Gastrocnemius medialis (tissue), 4 donors: Measurements from ENCODE around the gene GALNT9. TPM values are rescaled to one million over a fixed set of nuclear protein-coding genes. Genes with fewer than 3 reads are reported as not detected.
A peak's percentile ranks its signal among the peaks of the same experiment; 100 is the strongest.

Experiments used
- ATAC-seq, 2 donors: fragments of 150-250 bp; one replicate each; pipeline ENCODE4 v1.9.1; 2016
- DNase-seq, 2 donors: peaks; one replicate each; pipeline ENCODE4 v3.0.0-alpha.2; 2019
- H3K27ac ChIP-seq, 4 donors: fragments of 200-600 bp; sonication (generic); 1 replicate in 1 of 4; 2 replicates in 3 of 4; pipeline ENCODE4 v1.5.1; 2016 to 2018; ENCODE audit warnings: mild to moderate bottlenecking in 2 of 4, moderate library complexity in 1 of 4
- H3K27me3 ChIP-seq, 3 donors: fragments of 200-600 bp; sonication (generic) in 2 of 3; 1 replicate in 1 of 3; 2 replicates in 2 of 3; pipeline versions ENCODE4 v1.5.1 to v1.6.0; 2016 to 2019; ENCODE audit warnings: mild to moderate bottlenecking in 1 of 3, moderate library complexity in 1 of 3
- H3K36me3 ChIP-seq, 2 donors: fragments of 200-600 bp; sonication (generic) in 1 of 2; one replicate each; pipeline ENCODE4 v1.5.1; 2017 to 2018
- H3K4me1 ChIP-seq, 2 donors: fragments of 200-600 bp; sonication (generic) in 1 of 2; one replicate each; pipeline ENCODE4 v1.5.1; 2016 to 2017; ENCODE audit warnings: mild to moderate bottlenecking in 2 of 2
- H3K4me3 ChIP-seq, 4 donors: fragments of 200-600 bp; sonication (generic) in 3 of 4; 1 replicate in 1 of 4; 2 replicates in 3 of 4; pipeline ENCODE4 v1.5.1; 2016 to 2019; ENCODE audit warnings: mild to moderate bottlenecking in 2 of 4
- H3K9me3 ChIP-seq, 3 donors: fragments of 200-600 bp; sonication (generic) in 2 of 3; 1 replicate in 1 of 3; 2 replicates in 2 of 3; pipeline ENCODE4 v1.5.1; 2016 to 2019
- CTCF ChIP-seq, 5 experiments: fragments of 450-650 bp in 3 of 5; fragments of 200-600 bp in 2 of 5; sonication (generic) in 2 of 5; IDR thresholded peaks in 4 of 5; conservative IDR thresholded peaks in 1 of 5; 1 replicate in 4 of 5; 2 replicates in 1 of 5; pipeline ENCODE4 v1.5.1; 2016 to 2019; ENCODE audit warnings: antibody characterized with exemption in 5 of 5, mild to moderate bottlenecking in 3 of 5, moderate library complexity in 3 of 5
- POLR2A ChIP-seq, 2 donors: fragments of 450-650 bp; IDR thresholded peaks; one replicate each; pipeline ENCODE4 v1.6.1; 2017; ENCODE audit warnings: antibody characterized with exemption in 2 of 2, mild to moderate bottlenecking in 2 of 2, moderate library complexity in 2 of 2
- in situ Hi-C, 4 donors: fragments of 200-750 bp; cut with MboI; loops; one replicate each; pipeline versions ENCODE4 v1.15.0 to v1.8.0; 2017; ENCODE audit warnings: low sequenced_read_pairs in 4 of 4
- intact Hi-C: fragments of 100-400 bp; cut with DNase I; formaldehyde crosslinking; loops from one replicate; pipeline ENCODE4 v1.15.1; 2023; ENCODE audit warnings: low total_unique reads
- total RNA-seq, 4 donors: library from RNA; depleted of rRNA; stranded (reverse); fragments of >200 nt; gene quantifications; one replicate each; pipeline versions ENCODE4 v1.1.0 to v1.2.3, GENCODE V29; 2016

Gene GALNT9
- total RNA-seq, 4 donors from 2014 or later: not detected

- DNase-seq (no peak), ATAC-seq (no peak)
- no peak for TF ChIP-seq CTCF (IDR thresholded peaks at IDR 0.05 in 4 of 5, conservative IDR thresholded peaks at IDR 0.05 in 1 of 5)
- no peak for TF ChIP-seq POLR2A (IDR thresholded peaks at IDR 0.05)
- Histone ChIP-seq H3K4me1 (no peaks in the 10 kb centered on the region), H3K27ac (no peak overlapping the region), H3K36me3 (no peaks in the 10 kb centered on the region), H3K27me3 (peaks cover 29 to 35% (median 32%) of the 10 kb centered on the region in 3 donors), H3K4me3 (no peak overlapping the region), H3K9me3 (no peaks in the 10 kb centered on the region)
- intact Hi-C loops (no loop called here), in situ Hi-C loops (no loop called here)
Observed at GRCh38 chr12:132219323-132219722, 110.1 kb downstream of the GALNT9 start.

- Histone ChIP-seq H3K9me3 (no peaks in the 10 kb centered on the region), H3K36me3 (no peaks in the 10 kb centered on the region), H3K27me3 (peaks cover 29 to 38% (median 32%) of the 10 kb centered on the region in 3 donors), H3K27ac (no peak overlapping the region), H3K4me1 (no peaks in the 10 kb centered on the region), H3K4me3 (no peak overlapping the region)
- TF ChIP-seq POLR2A (IDR thresholded peaks at IDR 0.05): no peak
- TF ChIP-seq CTCF (IDR thresholded peaks at IDR 0.05 in 4 of 5, conservative IDR thresholded peaks at IDR 0.05 in 1 of 5): peak in 1 of 5 experiments; percentile 13
- intact Hi-C loops (no loop called here), in situ Hi-C loops (no loop called here)
- ATAC-seq: no peak
- DNase-seq: no peak
Observed at GRCh38 chr12:132218915-132219314, 110.5 kb downstream of the GALNT9 start.

- Histone ChIP-seq H3K27ac (no peak overlapping the region), H3K27me3 (peaks cover 29 to 38% (median 32%) of the 10 kb centered on the region in 3 donors), H3K36me3 (no peaks in the 10 kb centered on the region), H3K4me1 (no peaks in the 10 kb centered on the region), H3K4me3 (no peak overlapping the region), H3K9me3 (no peaks in the 10 kb centered on the region)
- no peak for ATAC-seq
- DNase-seq: no peak
- in situ Hi-C loops (no loop called here), intact Hi-C loops (no loop called here)
- TF ChIP-seq POLR2A (IDR thresholded peaks at IDR 0.05): no peak
- TF ChIP-seq CTCF (IDR thresholded peaks at IDR 0.05 in 4 of 5, conservative IDR thresholded peaks at IDR 0.05 in 1 of 5): no peak
Observed at GRCh38 chr12:132218527-132218875, 110.9 kb downstream of the GALNT9 start.

- intact Hi-C loops (no loop called here), in situ Hi-C loops (no loop called here)
- H3K27ac ChIP-seq: no peak overlapping the region
- no peak for DNase-seq
- no peak for ATAC-seq
- no peak for TF ChIP-seq CTCF (IDR thresholded peaks at IDR 0.05 in 4 of 5, conservative IDR thresholded peaks at IDR 0.05 in 1 of 5)
- H3K4me3 ChIP-seq: no peak overlapping the region
- peaks cover 29 to 38% (median 32%) of the 10 kb centered on the region in 3 donors for H3K27me3 ChIP-seq
- H3K36me3 ChIP-seq: no peaks in the 10 kb centered on the region
- no peaks in the 10 kb centered on the region for H3K9me3 ChIP-seq
- no peaks in the 10 kb centered on the region for H3K4me1 ChIP-seq
Observed at GRCh38 chr12:132217800-132218526, 111.4 kb downstream of the GALNT9 start.

- TF ChIP-seq POLR2A (IDR thresholded peaks at IDR 0.05) (no peak), CTCF (IDR thresholded peaks at IDR 0.05 in 4 of 5, conservative IDR thresholded peaks at IDR 0.05 in 1 of 5) (no peak)
- DNase-seq (no peak), ATAC-seq (no peak)
- in situ Hi-C loops: no loop called here
- intact Hi-C loops: no loop called here
- Histone ChIP-seq H3K27me3 (peaks cover 29 to 38% (median 32%) of the 10 kb centered on the region in 3 donors), H3K4me1 (no peaks in the 10 kb centered on the region), H3K4me3 (no peak overlapping the region), H3K27ac (no peak overlapping the region), H3K36me3 (no peaks in the 10 kb centered on the region), H3K9me3 (no peaks in the 10 kb centered on the region)
Observed at GRCh38 chr12:132217371-132217770, 112.0 kb downstream of the GALNT9 start.
